Glutamatergic neuron (in vitro differentiated cells): Measurements from ENCODE around the gene MIP. TPM values are rescaled to one million over a fixed set of nuclear protein-coding genes. Genes with fewer than 3 reads are reported as not detected.
"Not testable (repeated sequence)": the region's sequence is repeated elsewhere in the genome, so short reads cannot be mapped to it uniquely, and the experiment has no call there.

Experiments used
- DNase-seq: peaks from one replicate; pipeline ENCODE4 v3.0.0; 2022
- H3K27ac Mint-ChIP-seq: one replicate; pipeline ENCODE4 v1.8.0; 2020; ENCODE audit warnings: mild to moderate bottlenecking, mixed read lengths, inconsistent platforms; ENCODE audit not compliant: unreplicated experiment
- H3K27me3 Mint-ChIP-seq: one replicate; pipeline ENCODE4 v1.8.0; 2020; ENCODE audit warnings: mild to moderate bottlenecking, moderate library complexity, mixed read lengths, inconsistent platforms; ENCODE audit not compliant: unreplicated experiment
- H3K36me3 Mint-ChIP-seq: one replicate; pipeline ENCODE4 v1.8.0; 2020; ENCODE audit warnings: mild to moderate bottlenecking, mixed read lengths, inconsistent platforms; ENCODE audit not compliant: unreplicated experiment
- H3K4me1 Mint-ChIP-seq: one replicate; pipeline ENCODE4 v1.8.0; 2020; ENCODE audit warnings: mild to moderate bottlenecking, low read depth, mixed read lengths, inconsistent platforms; ENCODE audit not compliant: unreplicated experiment
- H3K4me3 Mint-ChIP-seq: one replicate; pipeline ENCODE4 v1.8.0; 2020; ENCODE audit warnings: mild to moderate bottlenecking, mixed read lengths, inconsistent platforms; ENCODE audit not compliant: unreplicated experiment
- H3K9me3 Mint-ChIP-seq: one replicate; pipeline ENCODE4 v1.8.0; 2020; ENCODE audit warnings: mild to moderate bottlenecking, moderate library complexity, mixed read lengths, inconsistent platforms; ENCODE audit not compliant: unreplicated experiment
- CTCF ChIP-seq: fragments of 200-600 bp; sonication (generic); IDR thresholded peaks from one replicate; pipeline ENCODE4 v1.5.0; 2021; ENCODE audit not compliant: partially characterized antibody, unreplicated experiment
- long read RNA-seq: library from polyadenylated mRNA; unstranded; transcript quantifications from one replicate; pipeline ENCODE4 v2.0.0, GENCODE V29; 2020; ENCODE audit not compliant: unreplicated experiment
- total RNA-seq: library from RNA; stranded (reverse); fragmentation: NEBNext Ultra II Directional; extraction: Animal tissue kit (Norgen Biotek cat#: 25700); gene quantifications from one replicate; pipeline ENCODE4 v1.2.1, GENCODE V29; 2021; ENCODE audit not compliant: unreplicated experiment

MIP gene
- total RNA-seq = not detected
- long read RNA-seq = 0 reads

DNA sequence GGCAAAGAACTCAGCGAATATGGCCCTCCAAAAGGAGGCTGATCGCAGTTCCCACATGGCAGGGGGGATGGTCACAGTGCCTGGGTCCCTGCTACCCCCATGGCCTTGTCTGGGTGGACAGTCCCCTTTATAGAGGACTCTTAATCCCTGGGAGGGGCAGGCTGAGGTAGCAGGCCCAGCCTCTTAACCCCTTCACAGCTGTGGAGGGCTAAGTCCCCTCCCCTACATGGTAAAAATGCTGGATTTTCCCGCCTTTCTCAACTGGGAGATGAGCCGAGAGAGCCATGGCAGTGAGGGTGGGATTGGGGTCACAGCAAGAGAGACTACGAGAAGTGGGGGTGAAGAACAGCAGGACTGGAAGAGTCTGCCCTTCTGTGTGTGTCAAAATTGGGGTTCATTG is at the start of gene MIP:
TSS of gene MIP (minus strand) at position 101 of the 400 bp plus-strand sequence. CDS start at position 57, 44 bp downstream.
- DNase-seq = no peak
- Mint-ChIP-seq H3K36me3 (no peaks in the 10 kb centered on the region), H3K27ac (no peak within 1 kb of the TSS), H3K27me3 (peaks cover 3% of the 10 kb centered on the region), H3K9me3 (no peaks in the 10 kb centered on the region), H3K4me1 (peaks cover 12% of the 10 kb centered on the region), H3K4me3 (peak within 1 kb of the TSS; percentile 49)
- TF ChIP-seq CTCF = no peak

- not testable (repeated sequence) for DNase-seq, H3K27ac Mint-ChIP-seq, H3K27me3 Mint-ChIP-seq, H3K36me3 Mint-ChIP-seq, H3K4me3 Mint-ChIP-seq, H3K9me3 Mint-ChIP-seq, H3K4me1 Mint-ChIP-seq
Measured at GRCh38 chr12:56499879-56500278, 45.4 kb upstream of the MIP start.

- H3K4me1 Mint-ChIP-seq, H3K9me3 Mint-ChIP-seq, H3K4me3 Mint-ChIP-seq, H3K27ac Mint-ChIP-seq, H3K27me3 Mint-ChIP-seq, H3K36me3 Mint-ChIP-seq, DNase-seq: not testable (repeated sequence)
Measured at GRCh38 chr12:56499452-56499851, 45.0 kb upstream of the MIP start.

DNA sequence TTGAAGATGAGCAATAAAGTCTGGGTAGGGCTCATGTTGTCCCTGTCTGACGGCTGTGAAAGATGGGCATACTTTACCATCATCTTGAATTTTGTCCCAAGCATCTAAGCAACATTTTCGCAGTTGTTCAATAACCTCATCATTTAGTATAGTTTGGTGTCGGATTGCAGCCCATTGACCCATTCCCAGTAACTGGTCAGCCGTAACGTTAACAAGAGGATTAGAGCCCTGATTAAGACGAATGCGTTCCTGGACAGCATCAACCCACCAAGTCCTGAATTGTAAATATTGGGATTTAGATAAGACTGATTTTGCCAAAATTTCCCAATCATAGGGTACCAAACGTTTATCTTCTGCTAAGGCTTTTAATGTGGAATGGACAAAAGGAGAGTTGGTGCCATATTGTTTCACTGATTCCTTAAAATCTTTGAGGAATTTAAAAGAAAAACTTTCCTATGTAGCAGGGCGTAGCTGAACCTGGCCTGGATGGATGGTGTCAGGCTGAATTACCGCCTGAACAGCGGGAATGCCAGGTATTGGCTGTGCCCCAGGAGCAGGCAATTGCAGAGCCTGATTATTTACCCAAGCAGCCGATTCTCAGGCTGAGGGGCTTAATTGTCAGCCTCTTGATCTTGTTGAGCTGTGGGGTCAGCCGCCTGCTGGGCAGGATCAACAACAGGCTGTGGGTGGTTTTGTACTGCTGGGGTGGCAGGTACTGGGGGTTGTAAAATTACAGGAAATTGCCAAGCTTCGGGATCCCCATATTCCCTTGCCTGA is 43.9 kb upstream of the MIP start:
- not testable (repeated sequence) for H3K9me3 Mint-ChIP-seq, H3K4me3 Mint-ChIP-seq, H3K4me1 Mint-ChIP-seq, DNase-seq, H3K27me3 Mint-ChIP-seq, H3K36me3 Mint-ChIP-seq, H3K27ac Mint-ChIP-seq

- not testable (repeated sequence) for H3K4me3 Mint-ChIP-seq, H3K27ac Mint-ChIP-seq, H3K36me3 Mint-ChIP-seq, H3K9me3 Mint-ChIP-seq, H3K4me1 Mint-ChIP-seq, H3K27me3 Mint-ChIP-seq
- DNase-seq = peak; percentile 81
- TF ChIP-seq CTCF = peak; percentile 20
Measured at GRCh38 chr12:56496704-56497103, 42.2 kb upstream of the MIP start.

- not testable (repeated sequence) for H3K9me3 Mint-ChIP-seq, H3K36me3 Mint-ChIP-seq, DNase-seq
Measured at GRCh38 chr12:56494481-56494880, 40.0 kb upstream of the MIP start.

GRCh38 chr12:56494106-56494415 is 39.6 kb upstream of the MIP start:
- H3K9me3 Mint-ChIP-seq, H3K4me3 Mint-ChIP-seq, DNase-seq, H3K27ac Mint-ChIP-seq, H3K4me1 Mint-ChIP-seq, H3K36me3 Mint-ChIP-seq, H3K27me3 Mint-ChIP-seq: not testable (repeated sequence)

More at GRCh38 chr12:56494481-56494880, 40.0 kb upstream of the MIP start:
- H3K27ac Mint-ChIP-seq, H3K4me3 Mint-ChIP-seq, H3K27me3 Mint-ChIP-seq, H3K4me1 Mint-ChIP-seq: not testable (repeated sequence)

DNA sequence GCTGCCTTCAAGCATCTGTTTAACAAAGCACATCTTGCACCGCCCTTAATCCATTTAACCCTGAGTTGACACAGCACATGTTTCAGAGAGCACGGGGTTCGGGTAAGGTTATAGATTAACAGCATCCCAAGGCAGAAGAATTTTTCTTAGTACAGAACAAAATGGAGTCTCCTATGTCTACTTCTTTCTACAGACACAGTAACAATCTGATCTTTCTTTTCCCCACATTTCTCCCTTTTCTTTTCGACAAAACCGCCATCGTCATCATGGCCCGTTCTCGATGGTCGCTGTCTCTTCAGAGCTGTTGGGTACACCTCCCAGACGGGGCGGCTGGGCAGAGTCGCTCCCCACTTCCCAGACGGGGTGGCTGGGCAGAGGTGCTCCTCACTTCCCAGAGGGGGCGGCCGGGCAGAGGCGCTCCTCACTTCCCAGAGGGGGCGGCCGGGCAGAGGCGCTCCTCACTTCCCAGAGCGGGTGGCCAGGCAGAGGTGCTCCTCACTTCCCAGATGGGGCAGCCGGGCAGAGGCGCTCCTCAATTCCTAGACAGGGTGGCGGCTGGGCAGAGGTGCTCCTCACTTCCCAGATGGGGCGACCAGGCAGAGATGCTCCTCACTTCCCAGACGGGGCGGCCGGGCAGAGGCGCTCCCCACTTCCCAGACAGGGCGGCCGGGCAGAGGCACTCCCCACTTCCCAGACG is 39.1 kb upstream of the MIP start:
- not testable (repeated sequence) for H3K27ac Mint-ChIP-seq, H3K4me1 Mint-ChIP-seq, H3K27me3 Mint-ChIP-seq, H3K9me3 Mint-ChIP-seq, H3K4me3 Mint-ChIP-seq, H3K36me3 Mint-ChIP-seq, DNase-seq
